ENCODE results near the gene AIFM2. TPM values are rescaled to one million over a fixed set of nuclear protein-coding genes. Genes with fewer than 3 reads are reported as not detected.

Gene AIFM2
- total and polyA plus RNA-seq, 4 donors, result 5.0 to 20.3 (median 9.7) TPM

DNA sequence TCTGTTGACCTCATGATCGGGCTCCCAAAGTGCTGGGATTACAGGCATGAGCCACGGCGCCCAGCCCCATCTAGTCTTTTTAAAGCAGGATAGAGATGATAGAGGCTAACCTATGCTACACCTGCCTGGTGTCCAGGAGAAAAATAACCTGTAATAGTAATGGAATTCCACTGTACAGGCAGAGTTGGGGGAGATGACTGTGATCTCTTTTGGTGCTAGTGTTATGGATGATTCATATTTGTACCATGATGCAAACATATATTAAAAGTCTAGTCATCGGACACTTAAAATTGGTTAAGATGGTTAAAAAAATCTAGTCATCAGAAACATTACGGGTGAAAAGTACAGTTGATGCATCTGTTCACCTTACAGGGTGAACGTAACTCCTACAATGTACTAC is 43.8 kb upstream of the AIFM2 start:
- Histone ChIP-seq H3K9me3 (ENCODE audit: control insufficient read depth in 4 of 4, low read length in 3 of 4) (no peaks in the 10 kb centered on the region), H3K4me1 (ENCODE audit: control insufficient read depth in 4 of 4, insufficient read depth in 4 of 4, low read length in 3 of 4) (peaks cover 0 to 3% (median 0%) of the 10 kb centered on the region in 4 donors), H3K4me3 (ENCODE audit: low read depth in 1 of 3, low read length in 3 of 3) (no peak overlapping the region), H3K27ac (ENCODE audit: low read depth in 1 of 2, low read length in 2 of 2) (no peak overlapping the region), H3K36me3 (ENCODE audit: control insufficient read depth in 4 of 4, insufficient read depth in 3 of 4, low read depth in 1 of 4, low read length in 3 of 4) (no peaks in the 10 kb centered on the region), H3K27me3 (ENCODE audit: control insufficient read depth in 4 of 4, insufficient read depth in 4 of 4, low read length in 3 of 4) (no peaks in the 10 kb centered on the region), H3K9ac (ENCODE audit: low read depth in 1 of 2, low read length in 2 of 2) (no peak overlapping the region)
- no peak for TF ChIP-seq RAD21 (IDR thresholded peaks at IDR 0.05)
- no peak for TF ChIP-seq YY1 (IDR thresholded peaks at IDR 0.05)
- TF ChIP-seq, protein P1, sequence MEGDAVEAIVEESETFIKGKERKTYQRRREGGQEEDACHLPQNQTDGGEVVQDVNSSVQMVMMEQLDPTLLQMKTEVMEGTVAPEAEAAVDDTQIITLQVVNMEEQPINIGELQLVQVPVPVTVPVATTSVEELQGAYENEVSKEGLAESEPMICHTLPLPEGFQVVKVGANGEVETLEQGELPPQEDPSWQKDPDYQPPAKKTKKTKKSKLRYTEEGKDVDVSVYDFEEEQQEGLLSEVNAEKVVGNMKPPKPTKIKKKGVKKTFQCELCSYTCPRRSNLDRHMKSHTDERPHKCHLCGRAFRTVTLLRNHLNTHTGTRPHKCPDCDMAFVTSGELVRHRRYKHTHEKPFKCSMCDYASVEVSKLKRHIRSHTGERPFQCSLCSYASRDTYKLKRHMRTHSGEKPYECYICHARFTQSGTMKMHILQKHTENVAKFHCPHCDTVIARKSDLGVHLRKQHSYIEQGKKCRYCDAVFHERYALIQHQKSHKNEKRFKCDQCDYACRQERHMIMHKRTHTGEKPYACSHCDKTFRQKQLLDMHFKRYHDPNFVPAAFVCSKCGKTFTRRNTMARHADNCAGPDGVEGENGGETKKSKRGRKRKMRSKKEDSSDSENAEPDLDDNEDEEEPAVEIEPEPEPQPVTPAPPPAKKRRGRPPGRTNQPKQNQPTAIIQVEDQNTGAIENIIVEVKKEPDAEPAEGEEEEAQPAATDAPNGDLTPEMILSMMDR (IDR thresholded peaks at IDR 0.05; ENCODE audit: low read depth, low read length, missing input control), result no peak
- no peak for DNase-seq (ENCODE audit: low spot score)
- 80% methylated on average over 6 of the region's 6 CpGs for WGBS

DNA sequence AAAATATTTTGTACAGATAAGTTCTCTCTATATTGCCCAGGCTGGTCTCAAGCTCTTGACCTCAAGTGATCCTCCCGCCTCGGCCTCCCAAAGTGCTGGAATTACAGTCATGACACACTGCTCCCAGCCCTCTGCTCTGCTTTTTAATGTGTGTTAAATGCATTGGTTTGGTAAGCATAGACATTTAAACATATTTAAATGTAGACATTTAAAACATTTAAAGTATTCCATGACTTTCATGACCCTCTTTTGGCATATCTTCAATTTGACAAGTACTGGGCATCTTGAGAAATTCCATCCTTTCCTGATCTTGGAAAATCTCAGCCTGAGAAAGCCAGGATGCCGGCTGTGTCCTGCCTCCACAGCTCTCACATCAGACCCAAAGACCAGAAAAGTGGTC is 42.9 kb upstream of the AIFM2 start:
- Histone ChIP-seq H3K9me3 (ENCODE audit: control insufficient read depth in 4 of 4, low read length in 3 of 4) (no peaks in the 10 kb centered on the region), H3K27ac (ENCODE audit: low read depth in 1 of 2, low read length in 2 of 2) (no peak overlapping the region), H3K27me3 (ENCODE audit: control insufficient read depth in 4 of 4, insufficient read depth in 4 of 4, low read length in 3 of 4) (no peaks in the 10 kb centered on the region), H3K4me1 (ENCODE audit: control insufficient read depth in 4 of 4, insufficient read depth in 4 of 4, low read length in 3 of 4) (peaks cover 0 to 8% (median under 1%) of the 10 kb centered on the region in 4 donors), H3K36me3 (ENCODE audit: control insufficient read depth in 4 of 4, insufficient read depth in 3 of 4, low read depth in 1 of 4, low read length in 3 of 4) (no peaks in the 10 kb centered on the region), H3K4me3 (ENCODE audit: low read depth in 1 of 3, low read length in 3 of 3) (no peak overlapping the region), H3K9ac (ENCODE audit: low read depth in 1 of 2, low read length in 2 of 2) (no peak overlapping the region)
- WGBS, result 91% methylated on average over 3 of the region's 3 CpGs
- DNase-seq (ENCODE audit: low spot score), result no peak
- TF ChIP-seq RXRA (IDR thresholded peaks at IDR 0.05) (no peak), EGR1 (IDR thresholded peaks at IDR 0.05; ENCODE audit: low read depth in 2 of 2) (no peak), GABPA (IDR thresholded peaks at IDR 0.05 in 1 of 2, conservative IDR thresholded peaks at IDR 0.05 in 1 of 2) (no peak), HNF4G (IDR thresholded peaks at IDR 0.05) (no peak), SP1 (IDR thresholded peaks at IDR 0.05) (no peak), JUND (IDR thresholded peaks at IDR 0.05) (no peak), TAF1 (conservative IDR thresholded peaks at IDR 0.05) (no peak), ATF3 (IDR thresholded peaks at IDR 0.05) (no peak), FOXA2 (IDR thresholded peaks at IDR 0.05) (no peak), RAD21 (IDR thresholded peaks at IDR 0.05) (no peak), YY1 (IDR thresholded peaks at IDR 0.05) (no peak)
- TF ChIP-seq, protein P2, sequence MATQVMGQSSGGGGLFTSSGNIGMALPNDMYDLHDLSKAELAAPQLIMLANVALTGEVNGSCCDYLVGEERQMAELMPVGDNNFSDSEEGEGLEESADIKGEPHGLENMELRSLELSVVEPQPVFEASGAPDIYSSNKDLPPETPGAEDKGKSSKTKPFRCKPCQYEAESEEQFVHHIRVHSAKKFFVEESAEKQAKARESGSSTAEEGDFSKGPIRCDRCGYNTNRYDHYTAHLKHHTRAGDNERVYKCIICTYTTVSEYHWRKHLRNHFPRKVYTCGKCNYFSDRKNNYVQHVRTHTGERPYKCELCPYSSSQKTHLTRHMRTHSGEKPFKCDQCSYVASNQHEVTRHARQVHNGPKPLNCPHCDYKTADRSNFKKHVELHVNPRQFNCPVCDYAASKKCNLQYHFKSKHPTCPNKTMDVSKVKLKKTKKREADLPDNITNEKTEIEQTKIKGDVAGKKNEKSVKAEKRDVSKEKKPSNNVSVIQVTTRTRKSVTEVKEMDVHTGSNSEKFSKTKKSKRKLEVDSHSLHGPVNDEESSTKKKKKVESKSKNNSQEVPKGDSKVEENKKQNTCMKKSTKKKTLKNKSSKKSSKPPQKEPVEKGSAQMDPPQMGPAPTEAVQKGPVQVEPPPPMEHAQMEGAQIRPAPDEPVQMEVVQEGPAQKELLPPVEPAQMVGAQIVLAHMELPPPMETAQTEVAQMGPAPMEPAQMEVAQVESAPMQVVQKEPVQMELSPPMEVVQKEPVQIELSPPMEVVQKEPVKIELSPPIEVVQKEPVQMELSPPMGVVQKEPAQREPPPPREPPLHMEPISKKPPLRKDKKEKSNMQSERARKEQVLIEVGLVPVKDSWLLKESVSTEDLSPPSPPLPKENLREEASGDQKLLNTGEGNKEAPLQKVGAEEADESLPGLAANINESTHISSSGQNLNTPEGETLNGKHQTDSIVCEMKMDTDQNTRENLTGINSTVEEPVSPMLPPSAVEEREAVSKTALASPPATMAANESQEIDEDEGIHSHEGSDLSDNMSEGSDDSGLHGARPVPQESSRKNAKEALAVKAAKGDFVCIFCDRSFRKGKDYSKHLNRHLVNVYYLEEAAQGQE (IDR thresholded peaks at IDR 0.05), result no peak
- TF ChIP-seq, protein P3, sequence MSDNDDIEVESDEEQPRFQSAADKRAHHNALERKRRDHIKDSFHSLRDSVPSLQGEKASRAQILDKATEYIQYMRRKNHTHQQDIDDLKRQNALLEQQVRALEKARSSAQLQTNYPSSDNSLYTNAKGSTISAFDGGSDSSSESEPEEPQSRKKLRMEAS (IDR thresholded peaks at IDR 0.05), result no peak
- TF ChIP-seq, protein P1 (IDR thresholded peaks at IDR 0.05; ENCODE audit: low read depth, low read length, missing input control), result no peak
- TF ChIP-seq, protein P4, sequence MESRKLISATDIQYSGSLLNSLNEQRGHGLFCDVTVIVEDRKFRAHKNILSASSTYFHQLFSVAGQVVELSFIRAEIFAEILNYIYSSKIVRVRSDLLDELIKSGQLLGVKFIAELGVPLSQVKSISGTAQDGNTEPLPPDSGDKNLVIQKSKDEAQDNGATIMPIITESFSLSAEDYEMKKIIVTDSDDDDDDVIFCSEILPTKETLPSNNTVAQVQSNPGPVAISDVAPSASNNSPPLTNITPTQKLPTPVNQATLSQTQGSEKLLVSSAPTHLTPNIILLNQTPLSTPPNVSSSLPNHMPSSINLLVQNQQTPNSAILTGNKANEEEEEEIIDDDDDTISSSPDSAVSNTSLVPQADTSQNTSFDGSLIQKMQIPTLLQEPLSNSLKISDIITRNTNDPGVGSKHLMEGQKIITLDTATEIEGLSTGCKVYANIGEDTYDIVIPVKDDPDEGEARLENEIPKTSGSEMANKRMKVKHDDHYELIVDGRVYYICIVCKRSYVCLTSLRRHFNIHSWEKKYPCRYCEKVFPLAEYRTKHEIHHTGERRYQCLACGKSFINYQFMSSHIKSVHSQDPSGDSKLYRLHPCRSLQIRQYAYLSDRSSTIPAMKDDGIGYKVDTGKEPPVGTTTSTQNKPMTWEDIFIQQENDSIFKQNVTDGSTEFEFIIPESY (IDR thresholded peaks at IDR 0.05), result no peak

All from liver (tissue), 9 donors.